Trophoblast cell (in vitro differentiated cells and primary cell): Measurements from ENCODE around the gene A4GALT.

Experiments used
- DNase-seq, 2 donors: peaks; one replicate each; pipeline ENCODE4 v3.0.0-alpha.2; 2016
- H2AFZ ChIP-seq: 2 replicates; pipeline ENCODE4 v1.6.1; 2013; ENCODE audit warnings: low read length, moderate library complexity, mild to moderate bottlenecking; ENCODE audit not compliant: insufficient read depth, poor library complexity
- H2AK5ac ChIP-seq: 2 replicates; pipeline ENCODE4 v1.6.1; 2013; ENCODE audit warnings: mild to moderate bottlenecking, low read length
- H2BK120ac ChIP-seq: 2 replicates; pipeline ENCODE4 v1.6.1; 2013; ENCODE audit warnings: low read length, mild to moderate bottlenecking, moderate library complexity; ENCODE audit not compliant: insufficient read depth, poor library complexity
- H2BK12ac ChIP-seq: 2 replicates; pipeline ENCODE4 v1.6.1; 2013; ENCODE audit warnings: mild to moderate bottlenecking, low read length, moderate library complexity
- H2BK5ac ChIP-seq: 2 replicates; pipeline ENCODE4 v1.6.1; 2013; ENCODE audit warnings: low read length, low read depth, moderate library complexity, mild to moderate bottlenecking; ENCODE audit not compliant: poor library complexity
- H3K14ac ChIP-seq: 2 replicates; pipeline ENCODE4 v1.6.1; 2013; ENCODE audit warnings: mild to moderate bottlenecking, low read length
- H3K18ac ChIP-seq: 2 replicates; pipeline ENCODE4 v1.6.1; 2013; ENCODE audit warnings: mild to moderate bottlenecking, low read length
- H3K23ac ChIP-seq: 2 replicates; pipeline ENCODE4 v1.6.1; 2013; ENCODE audit warnings: low read length
- H3K27ac ChIP-seq: 2 replicates; pipeline ENCODE4 v1.5.1; 2013; ENCODE audit warnings: low read depth, mild to moderate bottlenecking, inconsistent platforms, low read length, moderate library complexity
- H3K27me3 ChIP-seq: 2 replicates; pipeline ENCODE4 v1.6.1; 2013; ENCODE audit warnings: inconsistent platforms, mild to moderate bottlenecking, low read length, moderate library complexity; ENCODE audit not compliant: insufficient read depth
- H3K36me3 ChIP-seq, 2 experiments: 1 replicate in 1 of 2; 2 replicates in 1 of 2; pipeline ENCODE4 v1.6.1; 2013; ENCODE audit warnings: low read length in 2 of 2, mild to moderate bottlenecking in 2 of 2, moderate library complexity in 1 of 2; ENCODE audit not compliant: insufficient read depth in 2 of 2, control insufficient read depth in 1 of 2
- H3K4ac ChIP-seq: 2 replicates; pipeline ENCODE4 v1.6.1; 2013; ENCODE audit warnings: low read depth, mild to moderate bottlenecking, low read length, moderate library complexity
- H3K4me1 ChIP-seq, 2 experiments: 1 replicate in 1 of 2; 2 replicates in 1 of 2; pipeline ENCODE4 v1.6.1; 2013; ENCODE audit warnings: low read length in 2 of 2, mild to moderate bottlenecking in 2 of 2, moderate library complexity in 1 of 2; ENCODE audit not compliant: insufficient read depth in 2 of 2, control insufficient read depth in 1 of 2
- H3K4me2 ChIP-seq: 2 replicates; pipeline ENCODE4 v1.6.1; 2013; ENCODE audit warnings: inconsistent platforms, mild to moderate bottlenecking, low read length, moderate library complexity
- H3K4me3 ChIP-seq: 2 replicates; pipeline ENCODE4 v1.5.1; 2013; ENCODE audit warnings: mild to moderate bottlenecking, low read depth, low read length, inconsistent platforms
- H3K79me1 ChIP-seq: one replicate; pipeline ENCODE4 v1.6.1; 2013; ENCODE audit warnings: low read length
- H3K79me2 ChIP-seq: 2 replicates; pipeline ENCODE4 v1.6.1; 2013; ENCODE audit warnings: low read length, mild to moderate bottlenecking; ENCODE audit not compliant: control insufficient read depth, insufficient read depth, poor library complexity
- H3K9ac ChIP-seq: 2 replicates; pipeline ENCODE4 v1.6.1; 2013; ENCODE audit warnings: mild to moderate bottlenecking, low read length
- H3K9me3 ChIP-seq: 2 replicates; pipeline ENCODE4 v1.6.1; 2013; ENCODE audit warnings: low read depth, mild to moderate bottlenecking, control low read depth, inconsistent platforms, low read length; ENCODE audit not compliant: insufficient read depth
- H4K12ac ChIP-seq: 2 replicates; pipeline ENCODE4 v1.6.1; 2013; ENCODE audit warnings: low read depth, mild to moderate bottlenecking, low read length, moderate library complexity
- H4K8ac ChIP-seq: 2 replicates; pipeline ENCODE4 v1.6.1; 2013; ENCODE audit warnings: low read depth, mild to moderate bottlenecking, low read length, moderate library complexity
- H4K91ac ChIP-seq: one replicate; pipeline ENCODE4 v1.6.1; 2013; ENCODE audit warnings: low read depth, mild to moderate bottlenecking, low read length, moderate library complexity
- WGBS: extraction: QIAGEN DNeasy Blood & Tissue Kit; methylation state at CpG from one replicate; pipeline ENCODE4 v1.1.7; 2013; ENCODE audit warnings: missing lambda C conversion rate; ENCODE audit not compliant: insufficient read length, insufficient coverage; ENCODE audit errors: extremely low coverage; 5-methylcytosine and 5-hydroxymethylcytosine counted together

The A4GALT gene

DNA sequence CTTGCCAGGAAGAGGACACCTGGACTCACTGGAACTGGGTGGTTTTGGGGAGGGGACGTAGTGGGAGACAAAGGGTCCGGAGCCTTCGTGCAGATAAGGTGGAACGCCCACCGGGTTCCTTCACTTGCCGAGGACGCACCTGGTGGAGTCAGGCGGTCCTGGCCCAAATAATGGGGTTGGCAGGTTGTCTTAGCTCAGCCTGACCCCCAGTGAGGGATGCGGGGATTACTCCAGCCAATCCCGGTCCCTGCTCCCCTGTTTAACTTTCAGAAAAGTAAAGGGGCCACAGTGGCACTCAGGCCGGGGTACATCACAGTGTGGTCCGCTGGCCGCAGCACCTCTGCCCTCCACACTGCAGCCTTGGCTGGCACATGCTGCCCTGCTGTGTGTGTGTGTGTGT is 18.0 kb downstream of the A4GALT start:
- DNase-seq, result no peak
- no peak overlapping the region for H3K4me2 ChIP-seq
- H2BK120ac ChIP-seq, result no peak overlapping the region
- H3K9me3 ChIP-seq, result peaks cover 2% of the 10 kb centered on the region
- no peak overlapping the region for H3K18ac ChIP-seq
- no peak overlapping the region for H4K8ac ChIP-seq
- WGBS, result no CpG with 5 or more reads among the region's 13 CpGs
- no peak overlapping the region for H3K27ac ChIP-seq
- no peak overlapping the region for H3K4me3 ChIP-seq
- H3K4me1 ChIP-seq, result peaks cover 5% of the 10 kb centered on the region in 2 experiments
- no peak overlapping the region for H3K23ac ChIP-seq
- peaks cover 3% of the 10 kb centered on the region for H3K79me1 ChIP-seq
- H4K91ac ChIP-seq, result no peak overlapping the region
- H3K27me3 ChIP-seq, result no peaks in the 10 kb centered on the region
- no peaks in the 10 kb centered on the region for H3K79me2 ChIP-seq
- no peak overlapping the region for H2AK5ac ChIP-seq
- no peak overlapping the region for H3K4ac ChIP-seq
- H2BK5ac ChIP-seq, result no peak overlapping the region
- H3K9ac ChIP-seq, result no peak overlapping the region
- H3K36me3 ChIP-seq, result no peaks in the 10 kb centered on the region
- no peak overlapping the region for H2BK12ac ChIP-seq
- H2AFZ ChIP-seq, result no peak overlapping the region
- H4K12ac ChIP-seq, result no peak overlapping the region
- H3K14ac ChIP-seq, result no peak overlapping the region

DNA sequence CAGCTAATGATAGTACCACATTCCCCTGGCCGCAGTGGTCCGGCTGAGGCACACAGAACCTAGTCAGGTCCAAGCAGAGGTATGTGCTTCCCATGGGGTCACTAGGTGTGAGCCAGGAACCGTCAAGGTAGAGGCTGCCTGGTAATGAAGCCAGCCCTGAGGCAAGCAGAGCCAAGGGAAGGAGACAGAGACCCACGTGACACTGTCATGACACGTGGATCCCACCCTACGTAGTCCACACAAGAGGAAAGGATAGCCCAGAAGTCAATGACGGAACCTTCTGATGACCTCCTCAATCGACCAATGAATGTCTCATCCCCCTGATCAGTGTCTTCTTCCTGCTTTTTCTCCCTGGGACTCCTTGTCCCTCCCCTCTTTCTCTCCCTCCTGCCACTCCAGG is 19.0 kb downstream of the A4GALT start:
- H3K4ac ChIP-seq, result no peak overlapping the region
- H2BK12ac ChIP-seq, result no peak overlapping the region
- no peaks in the 10 kb centered on the region for H3K79me2 ChIP-seq
- H2BK120ac ChIP-seq, result no peak overlapping the region
- peak overlapping the region; percentile 27 for H3K4me3 ChIP-seq
- no CpG with 5 or more reads among the region's 8 CpGs for WGBS
- no peak overlapping the region for H3K18ac ChIP-seq
- peaks cover 3% of the 10 kb centered on the region for H3K79me1 ChIP-seq
- H2BK5ac ChIP-seq, result no peak overlapping the region
- H2AK5ac ChIP-seq, result no peak overlapping the region
- no peak overlapping the region for H3K23ac ChIP-seq
- H3K36me3 ChIP-seq, result no peaks in the 10 kb centered on the region
- H4K8ac ChIP-seq, result no peak overlapping the region
- peaks cover 2% of the 10 kb centered on the region for H3K9me3 ChIP-seq
- no peaks in the 10 kb centered on the region for H3K27me3 ChIP-seq
- no peak overlapping the region for H3K9ac ChIP-seq
- no peak overlapping the region for H3K4me2 ChIP-seq
- no peak overlapping the region for H4K91ac ChIP-seq
- H3K14ac ChIP-seq, result no peak overlapping the region
- H3K4me1 ChIP-seq, result peaks cover 12% of the 10 kb centered on the region in 2 experiments
- no peak overlapping the region for H3K27ac ChIP-seq
- DNase-seq, result no peak
- H2AFZ ChIP-seq, result no peak overlapping the region
- H4K12ac ChIP-seq, result no peak overlapping the region

DNA sequence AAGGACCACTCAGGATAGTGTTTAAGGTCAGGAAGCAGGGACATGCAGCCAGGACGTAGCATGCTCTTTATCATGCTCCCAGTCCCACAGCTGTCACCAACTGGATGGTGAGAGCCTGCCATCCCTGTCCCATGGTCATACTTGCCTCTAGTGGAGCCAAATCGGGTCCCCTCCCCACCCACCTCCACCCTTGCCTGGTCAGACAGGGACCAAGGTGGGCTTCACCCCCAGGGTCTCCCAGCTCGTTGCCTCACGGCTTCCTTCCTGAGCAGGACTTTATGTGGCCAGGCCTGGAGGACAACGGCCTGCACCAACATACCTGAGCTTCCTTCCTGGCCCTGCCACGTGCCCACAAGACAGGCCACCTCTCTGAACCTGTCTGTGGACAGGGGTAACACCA is 19.8 kb downstream of the A4GALT start:
- no peak overlapping the region for H2AK5ac ChIP-seq
- H3K79me2 ChIP-seq, result no peaks in the 10 kb centered on the region
- H3K4me1 ChIP-seq, result peaks cover 12% of the 10 kb centered on the region in 2 experiments
- no peak overlapping the region for H4K12ac ChIP-seq
- no CpG with 5 or more reads among the region's 6 CpGs for WGBS
- no peaks in the 10 kb centered on the region for H3K27me3 ChIP-seq
- no peak overlapping the region for H3K23ac ChIP-seq
- no peaks in the 10 kb centered on the region for H3K36me3 ChIP-seq
- no peak overlapping the region for H2BK12ac ChIP-seq
- H2AFZ ChIP-seq, result no peak overlapping the region
- H2BK120ac ChIP-seq, result no peak overlapping the region
- no peak overlapping the region for H3K4me2 ChIP-seq
- H3K27ac ChIP-seq, result no peak overlapping the region
- H4K8ac ChIP-seq, result no peak overlapping the region
- H3K9ac ChIP-seq, result no peak overlapping the region
- peaks cover 3% of the 10 kb centered on the region for H3K79me1 ChIP-seq
- no peak overlapping the region for H3K14ac ChIP-seq
- H3K18ac ChIP-seq, result no peak overlapping the region
- no peak overlapping the region for H4K91ac ChIP-seq
- no peak overlapping the region for H3K4ac ChIP-seq
- no peak overlapping the region for H2BK5ac ChIP-seq
- no peak overlapping the region for H3K4me3 ChIP-seq
- H3K9me3 ChIP-seq, result peaks cover 2% of the 10 kb centered on the region
- no peak for DNase-seq

DNA sequence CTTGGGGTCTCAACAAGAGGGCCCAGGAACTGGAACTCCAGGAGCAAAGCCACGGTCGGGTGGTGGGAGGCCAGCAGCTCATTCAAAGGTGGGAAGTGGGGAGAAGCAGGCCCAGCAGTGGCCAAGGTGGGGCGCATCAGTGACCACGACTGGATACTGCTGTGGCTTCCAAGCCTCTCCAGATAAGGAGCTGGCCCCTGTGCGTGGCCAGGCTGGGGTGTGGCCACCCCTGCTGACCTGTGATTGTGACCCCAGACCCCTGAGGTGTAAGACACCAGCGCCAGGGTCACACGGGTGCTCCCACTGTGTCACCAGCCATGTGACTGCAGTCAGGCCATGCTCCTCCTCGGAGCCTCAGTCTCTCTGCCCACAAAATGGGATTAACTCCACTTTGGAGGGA is 20.3 kb downstream of the A4GALT start:
- H2BK12ac ChIP-seq, result no peak overlapping the region
- no peak overlapping the region for H4K8ac ChIP-seq
- H3K14ac ChIP-seq, result no peak overlapping the region
- H3K18ac ChIP-seq, result no peak overlapping the region
- DNase-seq, result no peak
- no CpG with 5 or more reads among the region's 8 CpGs for WGBS
- H3K4me3 ChIP-seq, result no peak overlapping the region
- no peak overlapping the region for H4K91ac ChIP-seq
- H3K4me1 ChIP-seq, result peaks cover 12% of the 10 kb centered on the region in 2 experiments
- no peak overlapping the region for H2AFZ ChIP-seq
- no peak overlapping the region for H3K23ac ChIP-seq
- no peak overlapping the region for H2BK5ac ChIP-seq
- H3K36me3 ChIP-seq, result no peaks in the 10 kb centered on the region
- no peak overlapping the region for H3K4ac ChIP-seq
- no peak overlapping the region for H3K4me2 ChIP-seq
- peaks cover 3% of the 10 kb centered on the region for H3K79me1 ChIP-seq
- H3K9me3 ChIP-seq, result peaks cover 2% of the 10 kb centered on the region
- H4K12ac ChIP-seq, result no peak overlapping the region
- no peak overlapping the region for H2AK5ac ChIP-seq
- H2BK120ac ChIP-seq, result no peak overlapping the region
- no peaks in the 10 kb centered on the region for H3K27me3 ChIP-seq
- no peak overlapping the region for H3K9ac ChIP-seq
- no peak overlapping the region for H3K27ac ChIP-seq
- no peaks in the 10 kb centered on the region for H3K79me2 ChIP-seq
